HepG2 (cell line): ENCODE results near the gene UBAP1L. TPM values are rescaled to one million over a fixed set of nuclear protein-coding genes. Genes with fewer than 3 reads are reported as not detected.

ENCODE experiments used
- ATAC-seq: fragments of 200-7000 bp; cut with Tn5 transposase; 3 replicates; pipeline ENCODE4 v1.9.1; 2020; ENCODE audit warnings: mild to moderate bottlenecking, moderate library complexity
- BruUV-seq: library from RNA; stranded (reverse); fragments of 400-500 nt; replicated peaks from 2 replicates; lab custom pipeline; 2021; lab: Mats Ljungman, UMichigan
- CTCF ChIA-PET: fragments of 300-600 bp; formaldehyde crosslinking; extraction: SDS; loops from one replicate; lab custom pipeline; 2021; ENCODE audit warnings: low total read pairs, inconsistent platforms, low intra/inter-chr PET ratio; lab: Yijun Ruan, JAX
- POLR2A ChIA-PET: fragments of 350-600 bp; sonication (Branson Sonifier 250); formaldehyde crosslinking; loops from one replicate; lab custom pipeline; 2020; ENCODE audit warnings: antibody characterized with exemption, inconsistent platforms; lab: Yijun Ruan, JAX
- DNase-seq: peaks from one replicate; pipeline ENCODE4 v3.0.0-alpha.2; 2015; ENCODE audit warnings: low spot score
- FAIRE-seq: peaks from 3 replicates; lab custom pipeline; 2011; peaks lifted over from hg19 to GRCh38; lab: Jason Lieb, UNC
- H2AFZ ChIP-seq: one replicate; pipeline ENCODE4 v1.6.1; 2011; ENCODE audit warnings: low read length, inconsistent platforms
- H3K27ac ChIP-seq: fragments of 300-600 bp; 3 replicates; pipeline ENCODE4 v1.8.0; 2011; ENCODE audit warnings: mixed run types, mild to moderate bottlenecking, mixed read lengths, low read length, inconsistent platforms; ENCODE audit not compliant: insufficient read depth; ENCODE audit errors: extremely low read length
- H3K27me3 ChIP-seq, 2 experiments: fragments of 200-600 bp in 1 of 2; 2 replicates in 1 of 2; 3 replicates in 1 of 2; pipeline versions ENCODE4 v1.6.0 to v1.8.0; 2011; ENCODE audit warnings: low read length in 2 of 2, mild to moderate bottlenecking in 2 of 2, moderate library complexity in 2 of 2, inconsistent platforms in 1 of 2; ENCODE audit not compliant: insufficient read depth in 2 of 2, control insufficient read depth in 1 of 2
- H3K36me3 ChIP-seq, 2 experiments: fragments of 200-600 bp in 1 of 2; replicated peaks in 1 of 2; 2 replicates in 1 of 2; 3 replicates in 1 of 2; pipeline versions ENCODE4 v1.5.1 to v1.8.0; 2011; ENCODE audit warnings: low read length in 2 of 2, inconsistent platforms in 1 of 2; ENCODE audit not compliant: insufficient read depth in 2 of 2, control insufficient read depth in 1 of 2
- H3K4me1 ChIP-seq: 2 replicates; pipeline ENCODE4 v1.5.1; 2012; ENCODE audit warnings: low read length, inconsistent platforms; ENCODE audit not compliant: insufficient read depth
- H3K4me2 ChIP-seq: 2 replicates; pipeline ENCODE4 v1.6.0; 2011; ENCODE audit warnings: low read depth, low read length, inconsistent platforms
- H3K4me3 ChIP-seq, 3 experiments: fragments of 200-600 bp in 1 of 3; sonication (generic), shearing (Covaris generic) in 1 of 3; replicated peaks in 1 of 3; 2 replicates each; pipeline ENCODE4 v1.5.1; 2011 to 2016; ENCODE audit warnings: low read length in 3 of 3, inconsistent platforms in 2 of 3, low read depth in 2 of 3, mild to moderate bottlenecking in 2 of 3, control low read depth in 1 of 3, mixed read lengths in 1 of 3; ENCODE audit not compliant: insufficient read depth in 1 of 3
- H3K79me2 ChIP-seq: one replicate; pipeline ENCODE4 v1.6.1; 2011; ENCODE audit warnings: low read length, inconsistent platforms; ENCODE audit not compliant: insufficient read depth
- H3K9ac ChIP-seq: 2 replicates; pipeline ENCODE4 v1.6.0; 2011; ENCODE audit warnings: mild to moderate bottlenecking, low read depth, low read length, inconsistent platforms; ENCODE audit not compliant: insufficient read depth
- H3K9me3 ChIP-seq: 2 replicates; pipeline ENCODE4 v1.5.1; 2012; ENCODE audit warnings: mild to moderate bottlenecking, low read length
- H4K20me1 ChIP-seq: 2 replicates; pipeline ENCODE4 v1.6.0; 2011; ENCODE audit warnings: inconsistent platforms, mild to moderate bottlenecking, low read length, moderate library complexity; ENCODE audit not compliant: insufficient read depth
- CBFB ChIP-seq: sonication (generic); formaldehyde crosslinking; IDR thresholded peaks from 2 replicates; pipeline ENCODE4 v1.4.0; 2020; ENCODE audit warnings: missing genetic modification reagents
- CEBPB ChIP-seq: IDR thresholded peaks from 2 replicates; pipeline ENCODE4 v1.6.1; 2011; ENCODE audit warnings: low read depth, low read length, improper control_type of control experiment, borderline replicate concordance
- GMEB2 ChIP-seq: IDR thresholded peaks from 2 replicates; pipeline ENCODE4 v1.6.1; 2016; ENCODE audit warnings: missing biosample characterization, missing genetic modification reagents, low read depth
- HCFC1 ChIP-seq: fragments of 150-350 bp; IDR thresholded peaks from 2 replicates; pipeline ENCODE4 v1.6.1; 2014; ENCODE audit warnings: low read depth, low read length
- MEIS1 ChIP-seq: sonication (generic); formaldehyde crosslinking; IDR thresholded peaks from 2 replicates; pipeline ENCODE4 v1.9.0; 2021; ENCODE audit warnings: mild to moderate bottlenecking, missing genetic modification reagents, moderate library complexity, borderline replicate concordance
- SRF ChIP-seq: IDR thresholded peaks from 2 replicates; pipeline ENCODE4 v1.6.1; 2011; ENCODE audit warnings: mild to moderate bottlenecking, low read depth, low read length, moderate library complexity
- ZNF121 ChIP-seq: sonication (generic); formaldehyde crosslinking; IDR thresholded peaks from 2 replicates; pipeline ENCODE4 v1.5.0; 2020; ENCODE audit warnings: mild to moderate bottlenecking, missing genetic modification reagents
- ZNF235 ChIP-seq: sonication (generic); formaldehyde crosslinking; IDR thresholded peaks from 2 replicates; pipeline ENCODE4 v1.8.1; 2023; ENCODE audit warnings: mild to moderate bottlenecking, missing genetic modification reagents, borderline replicate concordance
- ZNF552 ChIP-seq: sonication (generic); formaldehyde crosslinking; IDR thresholded peaks from 2 replicates; pipeline ENCODE4 v1.9.0; 2022; ENCODE audit warnings: missing genetic modification reagents, mild to moderate bottlenecking, borderline replicate concordance
- ZSCAN9 ChIP-seq: IDR thresholded peaks from 2 replicates; pipeline ENCODE4 v1.6.1; 2016; ENCODE audit warnings: borderline replicate concordance
- WGBS: methylation state at CpG from one replicate; pipeline ENCODE4 v1.1.6; 2017; ENCODE audit warnings: low lambda C conversion rate; 5-methylcytosine and 5-hydroxymethylcytosine counted together
- in situ Hi-C: cut with HindIII; loops from 2 replicates; pipeline ENCODE4 v1.10.0; 2017; ENCODE audit warnings: low pct_unique_long_range_greater_than_20kb; ENCODE audit not compliant: extremely low pct_ligation_motif_present
- intact Hi-C: fragments of 100-400 bp; cut with micrococcal nuclease; formaldehyde crosslinking; loops from one replicate; pipeline ENCODE4 v1.10.0; 2022; ENCODE audit not compliant: unreplicated experiment
- polyA plus RNA-seq, 8 experiments: library from polyadenylated mRNA; depleted of rRNA in 3 of 8; stranded (reverse) in 7 of 8; unstranded in 1 of 8; fragments of >200 nt; fragmentation: Illumina TruSeq in 4 of 8; extraction: Trizol in 4 of 8; gene quantifications; 2 replicates each; pipeline versions ENCODE4 v1.2.1 to v1.2.3, GENCODE V29; 2011 to 2016; ENCODE audit warnings: low read depth in 4 of 8, missing spikeins in 1 of 8, mixed read lengths in 1 of 8; ENCODE audit not compliant: insufficient read depth in 1 of 8
- total RNA-seq, 5 experiments: library from RNA; depleted of rRNA; stranded (reverse); fragments of >200 nt; fragmentation: Illumina TruSeq; extraction: Trizol; gene quantifications; 2 replicates each; pipeline ENCODE4 v1.2.3, GENCODE V29; 2016; ENCODE audit warnings: low read depth in 1 of 5
- TF ChIP-seq, protein P1 (sequence below): IDR thresholded peaks from 2 replicates; pipeline ENCODE4 v1.6.1; 2018; ENCODE audit warnings: missing genetic modification reagents

UBAP1L gene
- total and polyA plus RNA-seq, 2 of the 13 experiments (the other 11 are each of a cell fraction or from before 2014, with no cell fraction given), result 0.86 to 1.4 TPM

DNA sequence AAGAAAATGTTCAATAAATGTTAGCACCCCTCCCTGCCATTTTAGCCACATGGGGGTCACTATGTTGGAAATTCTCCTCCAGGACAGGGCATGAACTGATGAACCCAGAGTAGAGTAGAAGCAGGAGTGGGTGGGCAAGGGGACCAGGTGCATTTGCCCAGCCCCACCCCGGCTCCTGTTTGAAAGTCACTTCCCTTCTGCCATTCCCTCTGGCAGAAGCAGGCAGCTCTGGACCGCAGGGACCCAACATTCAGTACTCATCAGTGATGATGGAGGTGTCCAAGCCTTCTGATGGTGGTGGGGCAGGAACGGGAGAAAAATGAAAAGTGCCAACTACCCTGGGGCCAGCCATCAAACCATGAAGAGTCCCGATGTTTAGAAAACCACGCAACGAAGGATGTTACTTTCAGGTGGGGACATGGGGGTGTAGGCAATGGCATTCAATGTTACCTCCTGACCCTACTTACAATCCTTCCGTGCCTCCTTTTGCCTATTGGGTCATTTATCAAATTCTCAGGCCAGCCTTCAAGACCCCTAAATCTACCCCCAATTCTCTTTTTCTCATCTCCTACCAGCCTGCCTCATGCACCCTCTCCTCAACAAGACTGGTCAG lies 17.2 kb downstream of the UBAP1L start:
- Histone ChIP-seq H3K79me2 (no peaks in the 10 kb centered on the region), H3K4me3 (no peak overlapping the region), H3K4me1 (peaks cover 26% of the 10 kb centered on the region), H2AFZ (no peak overlapping the region), H3K27me3 (no peaks in the 10 kb centered on the region), H3K36me3 (peaks cover 6 to 13% of the 10 kb centered on the region in 2 experiments; a peak in 4 of 5 replicates), H3K27ac (no peak overlapping the region), H3K4me2 (no peak overlapping the region), H3K9ac (no peak overlapping the region), H4K20me1 (no peaks in the 10 kb centered on the region), H3K9me3 (no peaks in the 10 kb centered on the region)
- DNase-seq (no peak), ATAC-seq (no peak), FAIRE-seq (no peak)
- BruUV-seq, result no TSS peak
- intact Hi-C loops, result no loop called here
- 95% methylated on average over 7 of the region's 7 CpGs for WGBS
- TF ChIP-seq CBFB (CRISPR knock-in tag), result no peak
- no peak for TF ChIP-seq ZNF121 (CRISPR knock-in tag)
- no peak for TF ChIP-seq CEBPB
- TF ChIP-seq ZNF552 (CRISPR knock-in tag), result no peak
- no peak for TF ChIP-seq ZSCAN9
- no peak for TF ChIP-seq ZNF235 (CRISPR knock-in tag)
- no peak for TF ChIP-seq MEIS1 (CRISPR knock-in tag)
- TF ChIP-seq, protein P1, sequence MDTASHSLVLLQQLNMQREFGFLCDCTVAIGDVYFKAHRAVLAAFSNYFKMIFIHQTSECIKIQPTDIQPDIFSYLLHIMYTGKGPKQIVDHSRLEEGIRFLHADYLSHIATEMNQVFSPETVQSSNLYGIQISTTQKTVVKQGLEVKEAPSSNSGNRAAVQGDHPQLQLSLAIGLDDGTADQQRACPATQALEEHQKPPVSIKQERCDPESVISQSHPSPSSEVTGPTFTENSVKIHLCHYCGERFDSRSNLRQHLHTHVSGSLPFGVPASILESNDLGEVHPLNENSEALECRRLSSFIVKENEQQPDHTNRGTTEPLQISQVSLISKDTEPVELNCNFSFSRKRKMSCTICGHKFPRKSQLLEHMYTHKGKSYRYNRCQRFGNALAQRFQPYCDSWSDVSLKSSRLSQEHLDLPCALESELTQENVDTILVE, result no peak
- TF ChIP-seq HCFC1, result no peak
- TF ChIP-seq GMEB2 (CRISPR knock-in tag), result no peak
- no peak for TF ChIP-seq SRF
- CTCF ChIA-PET, result interaction anchor here (0.7 kb wide), 1 partner anchor 65 kb away, joined by 3 read pairs; no protein-coding TSS in a partner anchor
- in situ Hi-C loops, result no loop called here
- POLR2A ChIA-PET, result no interaction called here
